ACC112 (cell line): Measurements from ENCODE around the gene LLGL1.

Source experiments
- H2AFZ ChIP-seq: fragments of 200-600 bp; sonication (generic); one replicate; pipeline ENCODE4 v1.6.0; 2017; ENCODE audit warnings: antibody characterized with exemption, low read length; ENCODE audit not compliant: unreplicated experiment
- H3K27ac ChIP-seq: fragments of 200-600 bp; sonication (generic); 2 replicates; pipeline ENCODE4 v1.5.1; 2014; ENCODE audit warnings: low read depth, mild to moderate bottlenecking, antibody characterized with exemption, low read length, moderate library complexity
- H3K27me3 ChIP-seq: fragments of 200-600 bp; sonication (generic); 2 replicates; pipeline ENCODE4 v1.6.1; 2014; ENCODE audit warnings: mild to moderate bottlenecking, antibody characterized with exemption, low read length, moderate library complexity, mixed read lengths; ENCODE audit not compliant: insufficient read depth
- H3K36me3 ChIP-seq: fragments of 200-600 bp; sonication (generic); 2 replicates; pipeline ENCODE4 v1.6.1; 2016; ENCODE audit warnings: mild to moderate bottlenecking, antibody characterized with exemption, low read length, moderate library complexity, mixed read lengths; ENCODE audit not compliant: insufficient read depth
- H3K4me1 ChIP-seq: fragments of 200-600 bp; sonication (generic); one replicate; pipeline ENCODE4 v1.6.1; 2016; ENCODE audit warnings: low read length, mixed read lengths; ENCODE audit not compliant: insufficient read depth, unreplicated experiment, control insufficient read depth
- H3K4me3 ChIP-seq: fragments of 200-600 bp; sonication (generic); 2 replicates; pipeline ENCODE4 v1.5.1; 2014; ENCODE audit warnings: mild to moderate bottlenecking, low read depth, low read length
- H3K79me2 ChIP-seq: fragments of 200-600 bp; sonication (generic); one replicate; pipeline ENCODE4 v1.6.0; 2016; ENCODE audit warnings: low read length; ENCODE audit not compliant: control insufficient read depth, unreplicated experiment, insufficient read depth

Gene LLGL1

GRCh38 chr17:18259621-18260331 is 34.3 kb downstream of the LLGL1 start:
- Histone ChIP-seq H3K79me2 (peaks cover 40% of the 10 kb centered on the region), H3K27me3 (no peaks in the 10 kb centered on the region), H3K27ac (no peak overlapping the region), H2AFZ (no peak overlapping the region), H3K4me3 (peak overlapping the region; percentile 90), H3K36me3 (peaks cover 7% of the 10 kb centered on the region; the same call in 1 of the 2 replicates), H3K4me1 (peaks cover 30% of the 10 kb centered on the region)

GRCh38 chr17:18260332-18261145 is 35.1 kb downstream of the LLGL1 start, which contains the start of gene MIEF2:
Gene MIEF2, plus strand, starts transcription at chr17:18260662. Its CDS starts 2,059 bp downstream, at chr17:18262721.
- H3K27ac ChIP-seq: peak within 1 kb of the TSS; percentile 54

GRCh38 chr17:18261146-18261515 is 35.7 kb downstream of the LLGL1 start:
- Histone ChIP-seq H3K79me2 (peaks cover 28% of the 10 kb centered on the region), H3K36me3 (no peaks in the 10 kb centered on the region; the same call in 1 of the 2 replicates), H3K4me3 (peak overlapping the region; percentile 90), H3K27ac (peak overlapping the region; percentile 54), H3K4me1 (peaks cover 30% of the 10 kb centered on the region), H3K27me3 (no peaks in the 10 kb centered on the region), H2AFZ (peak overlapping the region; percentile 28)

More at GRCh38 chr17:18260332-18261145, 35.1 kb downstream of the LLGL1 start, which contains the start of gene MIEF2:
- Histone ChIP-seq H3K36me3 (no peaks in the 10 kb centered on the region; the same call in 1 of the 2 replicates), H3K27me3 (no peaks in the 10 kb centered on the region), H3K4me1 (peaks cover 30% of the 10 kb centered on the region), H2AFZ (peak within 1 kb of the TSS; percentile 28), H3K4me3 (peak within 1 kb of the TSS; percentile 90), H3K79me2 (peaks cover 33% of the 10 kb centered on the region)

GRCh38 chr17:18261659-18262058 is 36.2 kb downstream of the LLGL1 start:
- no peak overlapping the region for H2AFZ ChIP-seq
- peak overlapping the region; percentile 54 for H3K27ac ChIP-seq

GRCh38 chr17:18262111-18262510 is 36.7 kb downstream of the LLGL1 start:
- H3K27me3 ChIP-seq: no peaks in the 10 kb centered on the region
- no peak overlapping the region; the same call in 1 of the 2 replicates for H3K4me3 ChIP-seq
- H3K79me2 ChIP-seq: peaks cover 19% of the 10 kb centered on the region
- no peak overlapping the region for H3K27ac ChIP-seq
- H2AFZ ChIP-seq: no peak overlapping the region
- no peaks in the 10 kb centered on the region; the same call in 1 of the 2 replicates for H3K36me3 ChIP-seq
- peaks cover 22% of the 10 kb centered on the region for H3K4me1 ChIP-seq

More at GRCh38 chr17:18261659-18262058, 36.2 kb downstream of the LLGL1 start:
- Histone ChIP-seq H3K4me3 (peak overlapping the region; percentile 90), H3K4me1 (peaks cover 27% of the 10 kb centered on the region), H3K36me3 (no peaks in the 10 kb centered on the region; the same call in 1 of the 2 replicates), H3K79me2 (peaks cover 23% of the 10 kb centered on the region), H3K27me3 (no peaks in the 10 kb centered on the region)

- H3K27me3 ChIP-seq: no peaks in the 10 kb centered on the region
- no peak overlapping the region for H3K4me3 ChIP-seq
Measured at GRCh38 chr17:18262641-18263040, 37.2 kb downstream of the LLGL1 start.

GRCh38 chr17:18263885-18264682 is 38.6 kb downstream of the LLGL1 start:
- H3K27ac ChIP-seq: no peak overlapping the region
- H3K36me3 ChIP-seq: no peaks in the 10 kb centered on the region; the same call in 1 of the 2 replicates
- no peak overlapping the region for H2AFZ ChIP-seq
- no peaks in the 10 kb centered on the region for H3K27me3 ChIP-seq
- H3K4me3 ChIP-seq: no peak overlapping the region
- peaks cover 10% of the 10 kb centered on the region for H3K79me2 ChIP-seq
- peaks cover 14% of the 10 kb centered on the region for H3K4me1 ChIP-seq

More at GRCh38 chr17:18262641-18263040, 37.2 kb downstream of the LLGL1 start:
- Histone ChIP-seq H3K36me3 (no peaks in the 10 kb centered on the region; the same call in 1 of the 2 replicates), H3K27ac (no peak overlapping the region), H2AFZ (no peak overlapping the region), H3K79me2 (peaks cover 13% of the 10 kb centered on the region), H3K4me1 (peaks cover 17% of the 10 kb centered on the region)

GRCh38 chr17:18267366-18267765 is 41.9 kb downstream of the LLGL1 start:
- H3K79me2 ChIP-seq: peaks cover under 1% of the 10 kb centered on the region
- H3K4me1 ChIP-seq: no peaks in the 10 kb centered on the region
- no peak overlapping the region for H2AFZ ChIP-seq
- H3K36me3 ChIP-seq: no peaks in the 10 kb centered on the region; the same call in 1 of the 2 replicates
- no peaks in the 10 kb centered on the region for H3K27me3 ChIP-seq
- no peak overlapping the region for H3K4me3 ChIP-seq
- no peak overlapping the region for H3K27ac ChIP-seq

- Histone ChIP-seq H3K27ac (no peak overlapping the region), H3K36me3 (peaks cover 3% of the 10 kb centered on the region; the same call in 1 of the 2 replicates), H3K4me1 (no peaks in the 10 kb centered on the region), H3K4me3 (no peak overlapping the region), H2AFZ (no peak overlapping the region), H3K27me3 (no peaks in the 10 kb centered on the region), H3K79me2 (no peaks in the 10 kb centered on the region)
Measured at GRCh38 chr17:18267927-18268711, 42.7 kb downstream of the LLGL1 start.
